GM18507 (cell line): Measurements from ENCODE around the gene PCDHGA7.
"Not testable (repeated sequence)": the region's sequence is repeated elsewhere in the genome, so short reads cannot be mapped to it uniquely, and the experiment has no call there.

Experiments used
- DNase-seq: peaks from one replicate; pipeline ENCODE4 v3.0.0; 2011; ENCODE audit warnings: low read depth; ENCODE audit not compliant: insufficient read length; ENCODE audit errors: extremely low spot score
- FAIRE-seq: peaks from 2 replicates; lab custom pipeline; 2011; peaks lifted over from hg19 to GRCh38; lab: Jason Lieb, UNC

PCDHGA7 gene

DNA sequence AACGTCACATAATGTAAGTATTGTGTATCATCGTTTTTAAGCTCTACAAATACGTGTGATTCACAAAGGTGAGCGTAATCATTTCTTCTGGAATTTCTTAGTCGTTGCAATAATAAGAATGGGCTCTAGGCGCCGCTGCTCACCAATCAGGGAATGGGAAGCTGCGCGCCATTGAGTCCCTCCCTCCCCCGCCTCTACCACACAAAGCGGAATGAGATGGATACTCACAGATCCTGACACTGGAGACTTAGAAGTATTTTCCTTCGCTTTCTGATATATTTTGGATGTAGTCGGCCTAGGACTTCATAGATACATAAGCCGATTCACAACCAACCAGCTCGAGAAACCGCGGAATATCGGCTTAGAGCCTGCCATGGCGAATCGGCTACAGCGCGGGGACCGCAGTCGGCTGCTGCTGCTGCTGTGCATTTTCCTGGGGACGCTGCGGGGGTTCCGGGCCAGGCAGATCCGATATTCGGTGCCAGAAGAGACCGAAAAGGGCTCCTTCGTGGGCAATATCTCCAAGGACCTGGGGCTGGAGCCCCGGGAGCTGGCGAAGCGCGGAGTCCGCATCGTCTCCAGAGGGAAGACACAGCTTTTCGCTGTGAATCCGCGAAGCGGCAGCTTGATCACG is 38.4 kb downstream of the PCDHGA7 start, which contains the start of gene PCDHGA11:
PCDHGA11 (plus strand) TSS at position 197 of the 634 bp plus-strand sequence; CDS start at position 374, 177 bp downstream.
- FAIRE-seq (no peak), DNase-seq (no peak)

DNA sequence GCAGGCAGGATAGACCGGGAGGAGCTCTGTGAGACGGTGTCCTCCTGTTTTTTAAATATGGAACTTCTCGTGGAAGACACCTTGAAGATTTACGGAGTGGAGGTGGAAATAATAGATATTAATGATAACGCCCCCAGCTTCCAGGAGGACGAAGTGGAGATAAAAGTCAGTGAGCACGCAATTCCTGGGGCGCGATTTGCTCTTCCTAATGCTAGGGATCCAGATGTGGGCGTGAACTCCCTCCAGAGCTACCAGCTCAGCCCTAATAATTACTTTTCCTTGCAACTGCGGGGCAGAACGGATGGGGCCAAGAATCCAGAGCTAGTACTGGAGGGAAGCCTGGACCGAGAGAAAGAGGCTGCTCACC is 38.9 kb downstream of the PCDHGA7 start:
- DNase-seq (no peak), FAIRE-seq (no peak)

DNA sequence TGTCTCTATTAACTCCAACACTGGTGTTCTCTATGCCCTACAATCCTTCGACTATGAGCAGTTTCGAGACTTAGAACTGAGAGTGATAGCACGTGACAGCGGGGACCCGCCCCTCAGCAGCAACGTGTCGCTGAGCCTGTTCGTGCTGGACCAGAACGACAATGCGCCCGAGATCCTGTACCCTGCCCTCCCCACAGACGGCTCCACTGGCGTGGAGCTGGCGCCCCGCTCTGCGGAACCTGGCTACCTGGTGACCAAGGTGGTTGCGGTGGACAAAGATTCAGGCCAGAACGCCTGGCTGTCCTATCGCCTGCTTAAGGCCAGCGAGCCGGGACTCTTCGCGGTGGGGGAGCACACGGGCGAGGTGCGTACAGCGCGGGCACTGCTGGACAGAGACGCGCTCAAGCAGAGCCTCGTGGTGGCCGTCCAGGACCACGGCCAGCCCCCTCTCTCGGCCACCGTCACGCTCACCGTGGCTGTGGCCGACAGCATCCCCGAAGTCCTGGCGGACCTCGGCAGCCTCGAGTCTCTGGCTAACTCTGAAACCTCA is 40.3 kb downstream of the PCDHGA7 start:
- DNase-seq (no peak), FAIRE-seq (no peak)

DNA sequence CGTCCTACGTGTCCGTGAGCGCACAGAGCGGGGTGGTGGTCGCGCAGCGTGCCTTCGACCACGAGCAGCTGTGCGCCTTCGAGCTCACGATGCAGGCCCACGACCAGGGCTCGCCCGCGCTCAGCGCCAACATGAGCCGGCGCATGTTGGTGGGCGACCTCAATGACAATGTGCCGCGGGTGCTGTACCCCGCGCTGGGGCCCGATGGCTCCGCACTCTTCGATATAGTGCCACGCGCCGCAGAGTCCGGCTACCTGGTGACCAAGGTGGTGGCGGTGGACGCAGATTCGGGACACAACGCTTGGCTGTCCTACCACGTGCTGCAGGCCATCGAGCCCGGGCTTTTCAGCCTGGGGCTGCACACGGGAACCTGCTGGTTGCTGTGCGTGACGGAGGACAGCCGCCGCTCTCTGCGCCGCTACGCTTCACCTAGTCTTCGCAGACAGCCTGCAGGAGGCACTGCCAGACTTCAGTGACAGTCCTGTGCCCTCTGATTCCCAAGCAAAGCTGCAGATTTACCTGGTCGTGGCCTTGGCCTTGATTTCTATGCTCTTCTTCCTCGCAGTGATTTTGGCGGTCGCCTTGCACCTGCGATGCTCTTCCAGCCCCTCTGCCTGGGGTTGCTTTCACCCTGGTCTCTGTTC is 45.4 kb downstream of the PCDHGA7 start:
- DNase-seq (no peak), FAIRE-seq (no peak)

DNA sequence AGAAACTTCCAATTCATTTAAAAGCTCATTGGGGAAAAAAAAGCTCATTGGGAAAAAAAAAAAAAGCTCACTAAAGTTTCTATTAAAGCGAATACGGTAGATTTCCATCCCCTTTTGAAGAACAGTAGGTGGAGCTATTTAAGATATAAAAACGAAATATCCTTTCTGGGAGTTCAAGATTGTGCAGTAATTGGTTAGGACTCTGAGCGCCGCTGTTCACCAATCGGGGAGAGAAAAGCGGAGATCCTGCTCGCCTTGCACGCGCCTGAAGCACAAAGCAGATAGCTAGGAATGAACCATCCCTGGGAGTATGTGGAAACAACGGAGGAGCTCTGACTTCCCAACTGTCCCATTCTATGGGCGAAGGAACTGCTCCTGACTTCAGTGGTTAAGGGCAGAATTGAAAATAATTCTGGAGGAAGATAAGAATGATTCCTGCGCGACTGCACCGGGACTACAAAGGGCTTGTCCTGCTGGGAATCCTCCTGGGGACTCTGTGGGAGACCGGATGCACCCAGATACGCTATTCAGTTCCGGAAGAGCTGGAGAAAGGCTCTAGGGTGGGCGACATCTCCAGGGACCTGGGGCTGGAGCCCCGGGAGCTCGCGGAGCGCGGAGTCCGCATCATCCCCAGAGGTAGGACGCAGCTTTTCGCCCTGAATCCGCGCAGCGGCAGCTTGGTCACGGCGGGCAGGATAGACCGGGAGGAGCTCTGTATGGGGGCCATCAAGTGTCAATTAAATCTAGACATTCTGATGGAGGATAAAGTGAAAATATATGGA is 48.0 kb downstream of the PCDHGA7 start, which contains the start of gene PCDHGA12:
PCDHGA12 (plus strand) TSS at position 176 of the 782 bp plus-strand sequence; CDS start at position 429, 253 bp downstream.
- peak; percentile 89 for FAIRE-seq
- DNase-seq = peak; percentile 69

DNA sequence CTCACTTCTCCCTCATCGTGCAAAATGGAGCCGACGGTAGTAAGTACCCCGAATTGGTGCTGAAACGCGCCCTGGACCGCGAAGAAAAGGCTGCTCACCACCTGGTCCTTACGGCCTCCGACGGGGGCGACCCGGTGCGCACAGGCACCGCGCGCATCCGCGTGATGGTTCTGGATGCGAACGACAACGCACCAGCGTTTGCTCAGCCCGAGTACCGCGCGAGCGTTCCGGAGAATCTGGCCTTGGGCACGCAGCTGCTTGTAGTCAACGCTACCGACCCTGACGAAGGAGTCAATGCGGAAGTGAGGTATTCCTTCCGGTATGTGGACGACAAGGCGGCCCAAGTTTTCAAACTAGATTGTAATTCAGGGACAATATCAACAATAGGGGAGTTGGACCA is 48.7 kb downstream of the PCDHGA7 start:
- DNase-seq (no peak), FAIRE-seq (peak; percentile 69)

DNA sequence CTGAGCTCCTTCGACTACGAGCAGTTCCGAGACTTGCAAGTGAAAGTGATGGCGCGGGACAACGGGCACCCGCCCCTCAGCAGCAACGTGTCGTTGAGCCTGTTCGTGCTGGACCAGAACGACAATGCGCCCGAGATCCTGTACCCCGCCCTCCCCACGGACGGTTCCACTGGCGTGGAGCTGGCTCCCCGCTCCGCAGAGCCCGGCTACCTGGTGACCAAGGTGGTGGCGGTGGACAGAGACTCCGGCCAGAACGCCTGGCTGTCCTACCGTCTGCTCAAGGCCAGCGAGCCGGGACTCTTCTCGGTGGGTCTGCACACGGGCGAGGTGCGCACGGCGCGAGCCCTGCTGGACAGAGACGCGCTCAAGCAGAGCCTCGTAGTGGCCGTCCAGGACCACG is 49.8 kb downstream of the PCDHGA7 start:
- FAIRE-seq, DNase-seq: not testable (repeated sequence)

DNA sequence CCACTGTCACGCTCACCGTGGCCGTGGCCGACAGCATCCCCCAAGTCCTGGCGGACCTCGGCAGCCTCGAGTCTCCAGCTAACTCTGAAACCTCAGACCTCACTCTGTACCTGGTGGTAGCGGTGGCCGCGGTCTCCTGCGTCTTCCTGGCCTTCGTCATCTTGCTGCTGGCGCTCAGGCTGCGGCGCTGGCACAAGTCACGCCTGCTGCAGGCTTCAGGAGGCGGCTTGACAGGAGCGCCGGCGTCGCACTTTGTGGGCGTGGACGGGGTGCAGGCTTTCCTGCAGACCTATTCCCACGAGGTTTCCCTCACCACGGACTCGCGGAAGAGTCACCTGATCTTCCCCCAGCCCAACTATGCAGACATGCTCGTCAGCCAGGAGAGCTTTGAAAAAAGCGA is 50.2 kb downstream of the PCDHGA7 start:
- DNase-seq, FAIRE-seq: not testable (repeated sequence)

DNA sequence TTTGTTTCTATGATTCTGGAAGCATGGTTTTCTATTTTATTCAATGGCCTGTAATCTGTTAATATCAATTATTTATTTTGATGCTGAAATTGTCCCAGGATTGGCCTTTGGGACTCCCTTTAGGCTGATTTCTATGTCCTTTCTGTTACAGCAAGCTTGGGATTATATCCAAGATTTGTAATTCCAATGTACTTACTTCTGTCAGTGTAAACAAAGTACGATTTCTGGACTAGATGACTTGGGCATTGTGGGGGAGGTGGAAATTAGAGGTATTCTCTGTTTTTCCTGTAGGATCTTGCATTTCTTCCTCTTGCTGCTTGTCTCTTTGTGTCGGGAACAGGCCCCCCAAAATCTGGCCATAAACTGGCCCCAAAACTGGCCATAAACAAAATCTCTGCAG is 51.5 kb downstream of the PCDHGA7 start:
- DNase-seq = no peak
- no peak for FAIRE-seq
